ENCODE results near the gene APOA5. TPM values are rescaled to one million over a fixed set of nuclear protein-coding genes. Genes with fewer than 3 reads are reported as not detected.

Gene APOA5
- total and polyA plus RNA-seq, 9 of the 15 experiments (the other 6 are each of a cell fraction or from before 2014, with no cell fraction given), result not detected

DNA sequence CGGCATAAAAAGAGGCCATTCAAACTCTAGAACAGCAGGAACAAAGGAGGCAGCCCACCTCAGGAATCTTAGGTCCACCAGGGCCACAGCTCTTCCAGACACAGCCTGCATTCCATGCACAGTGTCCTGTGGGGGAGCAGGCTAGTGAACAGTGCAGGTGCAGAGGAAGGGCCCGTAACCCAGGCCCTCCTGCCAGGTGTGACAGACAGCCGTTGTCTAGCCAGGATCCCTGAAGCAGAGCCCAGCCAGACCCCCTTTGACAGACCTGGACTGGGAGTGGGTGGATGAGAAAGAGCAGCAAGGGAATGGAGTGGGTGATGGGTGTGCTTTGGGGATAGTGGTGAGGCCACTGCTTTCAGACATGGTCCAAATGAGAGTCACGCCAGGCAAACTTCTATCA lies 2.7 kb downstream of the APOA5 start:
- no TSS peak for BruUV-seq (replicated peaks)
- in situ Hi-C loops (cut with MboI) (loop anchor here (5.0 kb wide), 1 partner anchor 313 kb away; no protein-coding TSS in a partner anchor), intact Hi-C loops (cut with micrococcal nuclease) (loop anchor here (1.0 kb wide), 1 partner anchor 47 kb away; no protein-coding TSS in a partner anchor)
- Histone ChIP-seq H3K9me3 (replicated peaks; ENCODE audit: control insufficient read depth, insufficient read depth, low read depth, low read length) (no peaks in the 10 kb centered on the region), H3K9me1 (ENCODE audit: control insufficient read depth, insufficient read depth, low read length) (no peaks in the 10 kb centered on the region), H3K4me3 (no peak overlapping the region), H3K9ac (ENCODE audit: insufficient read depth in 1 of 2, low read depth in 2 of 2, low read length in 2 of 2) (peak overlapping the region in 1 of 2 experiments; percentile 94; a peak in 1 of 4 replicates), H3K27ac (ENCODE audit: extremely low read depth, low read depth, low read length) (no peak overlapping the region), H2AFZ (ENCODE audit: low read depth, low read length) (peak overlapping the region; percentile 99), H3K36me3 (ENCODE audit: control insufficient read depth, insufficient read depth, low read length) (peaks cover 30% of the 10 kb centered on the region), H3K79me2 (ENCODE audit: control insufficient read depth, insufficient read depth, low read length) (peaks cover 24% of the 10 kb centered on the region), H3K4me2 (ENCODE audit: insufficient read depth, low read length) (no peak overlapping the region), H3K27me3 (ENCODE audit: control insufficient read depth in 2 of 2, insufficient read depth in 2 of 2, low read length in 2 of 2) (no peaks in the 10 kb centered on the region), H4K20me1 (replicated peaks; ENCODE audit: control insufficient read depth, insufficient read depth, low read length) (no peaks in the 10 kb centered on the region), H3K4me1 (replicated peaks in 1 of 2; ENCODE audit: control insufficient read depth in 2 of 2, insufficient read depth in 2 of 2, low read length in 2 of 2) (peaks cover 22 to 33% of the 10 kb centered on the region in 2 experiments; a peak in 4 of 5 replicates)
- ChIA-PET CTCF (ENCODE audit: low intra/inter-chr PET ratio) (no interaction called here), POLR2A (interaction anchor here (0.7 to 1.0 kb wide), 3 partner anchors 12 to 64 kb away, joined by 3 to 4 read pairs (median 3); no protein-coding TSS in a partner anchor)
- WGBS (ENCODE audit: insufficient coverage, low coverage, missing lambda C conversion rate), result 47% methylated on average over 4 of the region's 4 CpGs
- ATAC-seq (no peak), DNase-seq (ENCODE audit: extremely low read depth in 1 of 4, low spot score in 3 of 4) (no peak), FAIRE-seq (no peak)
- TF ChIP-seq, protein P1, sequence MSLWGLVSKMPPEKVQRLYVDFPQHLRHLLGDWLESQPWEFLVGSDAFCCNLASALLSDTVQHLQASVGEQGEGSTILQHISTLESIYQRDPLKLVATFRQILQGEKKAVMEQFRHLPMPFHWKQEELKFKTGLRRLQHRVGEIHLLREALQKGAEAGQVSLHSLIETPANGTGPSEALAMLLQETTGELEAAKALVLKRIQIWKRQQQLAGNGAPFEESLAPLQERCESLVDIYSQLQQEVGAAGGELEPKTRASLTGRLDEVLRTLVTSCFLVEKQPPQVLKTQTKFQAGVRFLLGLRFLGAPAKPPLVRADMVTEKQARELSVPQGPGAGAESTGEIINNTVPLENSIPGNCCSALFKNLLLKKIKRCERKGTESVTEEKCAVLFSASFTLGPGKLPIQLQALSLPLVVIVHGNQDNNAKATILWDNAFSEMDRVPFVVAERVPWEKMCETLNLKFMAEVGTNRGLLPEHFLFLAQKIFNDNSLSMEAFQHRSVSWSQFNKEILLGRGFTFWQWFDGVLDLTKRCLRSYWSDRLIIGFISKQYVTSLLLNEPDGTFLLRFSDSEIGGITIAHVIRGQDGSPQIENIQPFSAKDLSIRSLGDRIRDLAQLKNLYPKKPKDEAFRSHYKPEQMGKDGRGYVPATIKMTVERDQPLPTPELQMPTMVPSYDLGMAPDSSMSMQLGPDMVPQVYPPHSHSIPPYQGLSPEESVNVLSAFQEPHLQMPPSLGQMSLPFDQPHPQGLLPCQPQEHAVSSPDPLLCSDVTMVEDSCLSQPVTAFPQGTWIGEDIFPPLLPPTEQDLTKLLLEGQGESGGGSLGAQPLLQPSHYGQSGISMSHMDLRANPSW (CRISPR knock-in tag; IDR thresholded peaks at IDR 0.05), result no peak
- TF ChIP-seq SP2 (IDR thresholded peaks at IDR 0.05; ENCODE audit: extremely low read depth, low read depth, low read length, poor library complexity, severe bottlenecking) (no peak), PURB (CRISPR knock-in tag; IDR thresholded peaks at IDR 0.05; ENCODE audit: low read depth) (no peak), TAF15 (IDR thresholded peaks at IDR 0.05; ENCODE audit: low read depth, low read length) (no peak), MTA1 (IDR thresholded peaks at IDR 0.05; ENCODE audit: borderline replicate concordance) (no peak), ADNP (tag; IDR thresholded peaks at IDR 0.05) (no peak), POLR3A (IDR thresholded peaks at IDR 0.05; ENCODE audit: borderline replicate concordance, extremely low read depth, insufficient read depth, insufficient read length) (no peak), GTF2A2 (tag; IDR thresholded peaks at IDR 0.05) (no peak), TCF7L2 (IDR thresholded peaks at IDR 0.05; ENCODE audit: low read depth, low read length) (no peak)
- TF ChIP-seq, protein P2, sequence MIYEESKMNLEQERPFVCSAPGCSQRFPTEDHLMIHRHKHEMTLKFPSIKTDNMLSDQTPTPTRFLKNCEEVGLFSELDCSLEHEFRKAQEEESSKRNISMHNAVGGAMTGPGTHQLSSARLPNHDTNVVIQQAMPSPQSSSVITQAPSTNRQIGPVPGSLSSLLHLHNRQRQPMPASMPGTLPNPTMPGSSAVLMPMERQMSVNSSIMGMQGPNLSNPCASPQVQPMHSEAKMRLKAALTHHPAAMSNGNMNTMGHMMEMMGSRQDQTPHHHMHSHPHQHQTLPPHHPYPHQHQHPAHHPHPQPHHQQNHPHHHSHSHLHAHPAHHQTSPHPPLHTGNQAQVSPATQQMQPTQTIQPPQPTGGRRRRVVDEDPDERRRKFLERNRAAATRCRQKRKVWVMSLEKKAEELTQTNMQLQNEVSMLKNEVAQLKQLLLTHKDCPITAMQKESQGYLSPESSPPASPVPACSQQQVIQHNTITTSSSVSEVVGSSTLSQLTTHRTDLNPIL (CRISPR knock-in tag; IDR thresholded peaks at IDR 0.05), result no peak

All from K562 (cell line).